ENCODE results near the gene SYNE2.

- TF ChIP-seq ZBTB33 (IDR thresholded peaks at IDR 0.05) (no peak), CTCF (IDR thresholded peaks at IDR 0.05; ENCODE audit: low read depth, low read length, missing input control) (no peak), REST (IDR thresholded peaks at IDR 0.05) (no peak), ATF3 (IDR thresholded peaks at IDR 0.05) (no peak), YY1 (IDR thresholded peaks at IDR 0.05) (no peak), GABPA (IDR thresholded peaks at IDR 0.05 in 1 of 2, conservative IDR thresholded peaks at IDR 0.05 in 1 of 2) (no peak), RAD21 (IDR thresholded peaks at IDR 0.05) (no peak), SP1 (IDR thresholded peaks at IDR 0.05) (no peak)
Measured at GRCh38 chr14:64217308-64217707, 364.5 kb downstream of the SYNE2 start.

All from liver (tissue), 3 donors.